ENCODE measurements around the gene GJB5.
"Not testable (repeated sequence)": the region's sequence is repeated elsewhere in the genome, so short reads cannot be mapped to it uniquely, and the experiment has no call there.

Gene GJB5
- total RNA-seq: 0 reads per million in 4 donors

DNA sequence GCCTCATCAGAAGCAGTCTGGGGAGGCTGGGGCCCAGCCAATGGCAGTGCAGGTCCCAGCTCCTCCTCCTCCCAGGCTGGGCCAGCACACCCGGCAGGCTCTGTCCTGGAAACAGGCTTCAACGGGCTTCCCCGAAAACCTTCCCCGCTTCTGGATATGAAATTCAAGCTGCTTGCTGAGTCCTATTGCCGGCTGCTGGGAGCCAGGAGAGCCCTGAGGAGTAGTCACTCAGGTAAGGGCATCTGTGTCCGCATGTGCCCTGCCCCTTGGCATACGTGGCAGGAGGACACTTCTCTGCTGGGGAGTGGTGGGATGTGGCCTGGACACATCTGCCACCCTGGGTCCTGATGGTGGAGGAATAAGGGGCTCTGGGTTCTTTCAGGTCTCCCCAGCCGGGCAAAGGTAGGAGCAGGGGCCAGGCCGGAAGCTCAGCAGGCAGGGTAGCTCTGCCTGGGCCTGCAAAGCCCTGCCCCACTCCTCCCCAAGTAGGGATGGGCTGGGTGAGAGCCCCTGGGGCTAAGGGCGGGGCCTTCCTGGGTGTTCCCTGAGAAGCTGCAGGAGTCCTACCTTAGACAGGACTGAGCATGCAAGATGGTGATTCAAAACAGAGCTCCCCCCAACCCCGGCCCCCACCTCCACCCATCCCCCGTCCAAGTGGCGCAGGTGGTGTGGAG, at the start of gene GJB5:
Gene GJB5, plus strand, starts transcription at position 84 of the 674 bp plus-strand sequence. CDS start 2,284 bp downstream, outside the sequence.
- no peak for DNase-seq

DNA sequence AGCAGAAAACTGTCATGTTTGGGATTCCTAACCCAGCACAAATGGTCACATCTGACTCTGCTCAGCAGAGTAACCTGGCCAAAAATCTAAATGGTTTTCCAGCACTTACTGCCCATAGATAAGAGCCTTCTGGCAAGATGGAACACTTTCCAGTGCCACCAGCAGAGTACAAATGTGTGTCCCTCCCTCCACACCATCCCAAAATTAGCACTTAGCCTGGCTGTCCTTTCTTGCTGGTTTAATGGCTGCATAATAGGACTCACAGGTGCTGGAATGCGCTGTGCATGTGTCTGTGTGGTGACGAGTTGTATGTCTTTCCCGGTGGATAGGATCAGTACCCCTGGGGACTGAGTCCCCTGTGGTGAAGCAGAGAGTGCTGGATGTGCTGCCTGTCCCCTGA, 49.8 kb upstream of the GJB5 start:
- DNase-seq: no peak

DNA sequence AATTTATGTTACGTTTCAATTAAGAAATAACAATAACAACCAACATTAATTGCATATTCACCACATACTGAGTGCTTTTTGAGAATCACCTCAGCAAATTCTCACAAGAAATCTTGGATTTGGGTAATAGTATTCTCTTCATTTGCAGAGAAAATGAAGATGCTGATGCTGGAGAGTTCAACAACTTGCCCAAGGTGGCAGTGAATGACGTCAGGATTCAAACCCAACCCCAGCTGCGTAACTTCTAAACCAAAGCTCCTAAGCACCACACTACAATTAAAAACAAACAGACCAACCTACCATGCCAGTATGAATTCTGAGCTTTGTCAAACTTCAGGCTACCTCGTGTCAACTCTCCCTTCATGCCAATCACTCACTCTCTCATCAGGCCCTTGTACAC, 46.7 kb upstream of the GJB5 start:
- no peak for DNase-seq

DNA sequence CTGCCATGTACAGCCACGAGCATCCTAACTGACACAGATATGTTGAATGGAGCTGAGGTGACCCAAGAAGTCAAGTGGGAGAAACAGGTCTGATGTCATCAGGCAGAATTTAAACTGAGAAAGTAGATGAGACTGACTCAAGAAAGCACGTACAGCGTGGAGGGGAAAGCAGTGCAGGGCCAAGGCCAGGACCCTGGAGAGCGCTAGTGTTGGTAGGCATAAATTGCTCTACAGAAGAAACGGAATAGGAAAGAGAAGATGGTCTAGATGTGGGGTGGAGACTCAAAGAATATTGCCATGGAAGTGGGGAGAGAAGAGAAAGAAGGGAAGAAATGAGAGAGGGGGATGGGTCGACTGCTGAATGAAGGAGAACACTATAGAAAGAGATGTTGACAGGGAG, 45.3 kb upstream of the GJB5 start:
- no peak for DNase-seq

DNA sequence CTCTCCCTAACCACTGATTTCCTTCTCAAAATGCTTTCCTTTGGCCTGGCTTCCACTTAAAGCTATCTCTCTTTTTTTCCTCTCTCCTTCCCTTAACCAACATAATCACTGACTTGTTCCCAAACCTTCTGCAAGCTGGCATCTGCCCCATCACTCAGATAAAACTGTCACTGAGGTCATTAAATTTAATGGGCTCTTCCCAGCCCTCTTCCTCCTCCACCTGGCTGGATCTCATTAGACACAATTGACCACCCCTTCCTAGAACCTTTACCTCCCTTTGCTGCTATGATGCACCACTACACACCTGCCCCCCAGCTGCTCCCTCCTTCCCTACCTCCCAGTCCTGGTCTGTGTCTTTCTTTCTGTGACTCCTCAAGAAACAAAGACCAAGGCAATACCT, 44.0 kb upstream of the GJB5 start:
- DNase-seq: no peak

DNA sequence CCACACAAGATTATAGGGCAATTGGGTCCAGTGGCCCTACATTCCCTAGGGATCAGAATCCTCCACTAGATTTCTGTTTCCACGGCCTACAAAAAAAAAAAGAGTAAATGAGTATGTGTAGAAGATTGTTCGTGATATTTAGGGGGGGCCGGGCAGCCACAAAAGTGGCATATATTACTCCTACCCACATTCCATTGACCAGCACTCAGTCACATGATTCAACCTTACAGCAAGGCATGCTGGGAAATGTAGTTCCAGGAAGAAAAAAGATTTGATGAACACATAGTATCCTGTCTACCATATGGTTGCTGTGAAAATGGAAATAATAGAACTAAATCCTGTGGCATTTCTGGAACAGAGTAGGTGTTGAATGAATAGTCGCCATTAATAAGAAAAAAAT, 43.4 kb upstream of the GJB5 start:
- no peak for DNase-seq

DNA sequence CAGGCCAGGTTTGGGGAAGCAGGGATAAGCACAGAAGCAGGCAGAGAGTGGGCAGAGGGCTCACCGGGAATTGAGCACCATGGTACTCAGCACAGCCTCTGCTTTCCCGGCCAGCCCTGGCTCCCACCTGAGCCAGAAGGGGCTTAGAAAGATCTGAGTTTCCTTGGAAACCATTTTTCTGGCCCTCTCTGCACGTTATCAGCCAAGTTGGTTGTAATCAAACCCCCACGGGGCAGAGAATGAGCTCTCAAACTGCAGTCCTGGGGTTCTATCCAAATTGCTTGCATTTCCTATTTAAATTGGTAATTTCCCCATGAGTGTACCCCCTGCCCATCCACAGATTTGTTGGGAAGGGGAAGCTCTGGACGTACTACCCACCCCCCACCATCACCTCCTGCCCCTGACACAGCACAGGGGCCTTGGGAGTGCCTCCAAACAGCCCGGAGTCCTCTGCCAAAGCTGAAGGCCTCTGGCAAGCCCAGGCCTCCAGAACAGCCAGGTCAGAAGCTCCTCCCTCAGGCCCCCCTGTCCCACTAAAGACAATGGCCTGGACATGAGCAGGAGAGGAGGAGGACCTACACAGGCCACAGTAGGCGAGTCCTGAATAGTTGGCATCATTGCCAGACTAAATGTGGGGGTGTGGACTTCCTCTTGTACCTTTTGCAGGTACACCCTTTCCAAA, 42.7 kb upstream of the GJB5 start:
- no peak for DNase-seq

DNA sequence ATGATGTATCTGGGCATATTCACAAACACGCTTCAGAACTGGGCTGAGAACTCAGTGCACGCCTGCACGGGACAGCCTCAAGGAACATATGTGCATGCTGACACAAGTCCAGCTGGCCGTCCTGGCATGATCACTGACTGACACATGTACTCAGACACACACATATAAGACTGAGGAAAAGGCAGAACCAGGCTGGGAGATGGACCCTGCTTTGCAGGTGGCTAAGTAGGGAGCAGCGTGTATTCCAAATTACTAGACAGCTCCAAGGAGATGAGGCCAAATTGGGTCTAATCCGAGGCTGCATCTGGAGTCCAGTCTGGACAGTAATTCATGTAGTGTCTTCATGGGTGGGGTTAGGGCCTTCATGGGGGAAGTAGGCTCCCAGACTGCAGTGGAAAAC, 41.4 kb upstream of the GJB5 start:
- no peak for DNase-seq

DNA sequence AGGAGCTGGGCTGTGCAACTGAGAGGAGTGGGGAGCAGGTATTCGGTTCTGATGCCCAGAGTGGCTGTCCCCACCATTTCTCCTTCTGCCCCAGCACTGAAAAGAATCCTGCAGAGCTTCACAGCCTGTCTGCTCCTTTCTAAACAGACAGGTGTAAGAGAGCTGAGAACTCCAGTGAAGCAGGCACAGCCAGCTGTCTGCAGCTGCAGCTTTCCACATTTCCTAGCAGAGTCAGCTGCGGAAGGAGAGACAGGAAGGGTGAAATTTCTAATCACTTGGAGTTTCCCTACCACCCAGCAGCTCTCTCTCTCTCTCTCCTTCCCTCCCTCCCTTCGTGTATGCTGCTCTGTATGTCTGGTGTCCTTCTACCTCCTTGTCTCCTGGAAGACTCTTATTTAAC, 40.5 kb upstream of the GJB5 start:
- DNase-seq: no peak

DNA sequence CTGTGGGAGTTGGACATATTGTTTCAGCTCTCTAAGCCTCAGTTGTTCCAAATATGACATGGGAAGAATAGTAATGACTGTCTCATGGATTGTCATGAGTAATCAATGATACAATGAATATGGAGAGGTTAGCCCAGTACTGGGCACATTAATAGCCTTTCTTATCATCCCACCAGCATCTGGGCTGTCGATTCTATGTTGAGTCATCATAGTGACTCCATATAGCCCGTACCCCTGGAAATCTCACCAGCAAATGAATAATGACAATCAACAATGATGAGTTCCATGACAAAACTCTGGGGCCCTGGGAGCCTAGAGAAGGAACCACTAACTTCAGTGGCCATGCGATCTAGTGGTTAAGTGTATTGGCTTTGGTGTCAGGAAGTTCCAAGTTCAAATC, 39.7 kb upstream of the GJB5 start:
- DNase-seq: no peak

DNA sequence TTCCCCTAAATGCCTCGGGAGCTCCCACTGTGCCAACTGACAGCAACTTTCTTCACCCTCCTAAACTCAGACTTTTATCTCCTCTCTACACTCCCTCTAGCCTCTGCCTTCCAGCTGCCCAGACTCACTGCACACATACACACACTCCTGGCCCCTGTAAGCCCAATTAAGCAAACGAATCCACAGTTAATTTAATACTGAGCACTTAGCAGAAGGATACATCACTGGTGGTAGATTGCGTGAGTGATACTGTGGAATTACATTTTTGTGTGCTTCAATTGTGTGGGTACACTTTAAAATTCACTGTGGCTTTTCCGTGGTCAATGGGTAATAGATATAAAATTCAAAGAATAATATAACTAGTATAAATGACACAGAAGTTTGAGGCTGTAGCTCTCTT, 33.6 kb upstream of the GJB5 start:
- no peak for DNase-seq

DNA sequence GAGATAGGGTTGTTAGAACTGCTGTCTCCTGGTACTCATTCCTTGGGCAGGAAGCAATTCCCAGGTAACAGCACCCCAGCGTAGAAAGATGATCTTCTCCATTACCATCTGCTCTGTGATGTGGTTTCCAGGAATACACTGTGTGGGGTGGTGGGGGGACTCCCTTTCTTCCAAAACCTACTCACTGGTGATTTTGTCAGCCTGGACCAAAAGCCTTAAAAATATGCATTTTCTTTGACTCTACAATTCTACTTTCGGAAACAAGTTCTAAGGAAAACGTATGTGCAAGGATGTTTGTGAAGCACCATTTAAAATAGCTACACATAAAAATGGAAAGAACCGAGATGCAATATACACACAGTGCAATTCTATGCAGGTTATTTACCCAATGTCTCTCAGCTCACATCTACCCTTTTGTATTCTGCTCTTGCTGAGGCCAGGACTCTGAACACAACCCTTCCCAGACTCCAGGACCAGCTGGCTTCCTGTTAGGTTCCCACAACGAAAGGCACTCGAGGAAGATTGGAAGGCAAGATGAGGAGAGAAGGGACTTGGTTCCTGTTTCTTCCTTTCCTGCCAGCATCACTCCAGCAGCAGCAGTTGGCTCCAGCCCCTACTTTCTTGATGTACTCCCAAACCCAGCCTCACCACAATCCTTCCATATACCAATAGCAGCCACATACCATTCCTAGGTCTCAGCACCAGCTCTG, 33.0 kb upstream of the GJB5 start:
- no peak for DNase-seq

DNA sequence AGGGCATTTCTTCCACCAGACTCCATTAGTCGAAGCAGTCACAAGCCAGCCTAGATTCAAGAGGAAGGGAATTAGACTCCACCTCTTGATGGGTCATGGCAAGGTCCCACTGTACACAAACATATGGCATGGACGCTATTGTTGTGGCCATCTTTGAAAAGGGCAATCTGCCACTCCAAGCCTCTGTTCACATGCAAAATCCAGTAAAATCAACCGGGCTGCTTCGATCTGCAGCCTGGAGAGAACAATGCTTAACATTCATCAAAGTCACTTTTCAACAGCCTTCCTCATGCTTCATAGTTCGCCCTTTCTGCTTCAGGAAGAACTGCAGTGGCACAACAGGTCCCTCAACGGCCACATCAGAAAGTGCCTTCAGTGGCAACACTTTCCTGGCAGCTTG, 28.0 kb upstream of the GJB5 start:
- DNase-seq: no peak

DNA sequence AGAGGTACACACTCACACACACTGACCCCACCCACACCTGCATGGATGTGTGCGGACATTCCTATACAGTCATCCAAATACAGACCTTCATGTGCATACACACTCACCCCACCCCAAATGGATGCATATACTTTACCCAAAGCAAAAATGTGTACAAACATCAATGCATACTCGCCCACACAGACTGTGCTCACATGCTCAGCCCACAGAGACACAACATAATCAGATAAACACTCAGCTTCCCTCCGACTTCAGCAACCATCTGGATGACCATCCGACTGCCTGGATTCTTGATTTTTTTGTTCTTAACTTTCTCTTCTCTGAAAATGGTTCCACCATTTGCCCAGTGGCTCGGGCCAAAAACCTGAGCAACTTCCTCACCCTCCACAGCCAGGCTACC, 24.4 kb upstream of the GJB5 start:
- DNase-seq: no peak

DNA sequence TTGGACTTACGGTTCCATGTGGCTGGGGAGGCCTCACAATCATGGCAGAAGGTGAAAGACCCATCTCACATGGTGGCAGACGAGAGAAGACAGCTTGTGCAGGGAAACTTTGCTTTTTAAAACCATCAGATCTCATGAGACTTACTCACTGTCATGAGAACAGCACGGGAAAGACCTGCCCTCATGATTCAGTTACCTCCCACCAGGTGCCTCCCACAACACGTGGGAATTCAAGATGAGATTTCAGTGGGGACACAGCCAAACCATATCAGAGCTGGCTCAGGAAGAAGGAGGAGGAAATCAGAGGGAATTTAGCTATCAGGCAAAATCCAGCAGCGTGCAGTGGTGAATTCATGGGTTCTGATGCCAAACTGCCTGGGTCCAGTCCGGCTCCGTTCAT, 22.0 kb upstream of the GJB5 start:
- DNase-seq: not testable (repeated sequence)

DNA sequence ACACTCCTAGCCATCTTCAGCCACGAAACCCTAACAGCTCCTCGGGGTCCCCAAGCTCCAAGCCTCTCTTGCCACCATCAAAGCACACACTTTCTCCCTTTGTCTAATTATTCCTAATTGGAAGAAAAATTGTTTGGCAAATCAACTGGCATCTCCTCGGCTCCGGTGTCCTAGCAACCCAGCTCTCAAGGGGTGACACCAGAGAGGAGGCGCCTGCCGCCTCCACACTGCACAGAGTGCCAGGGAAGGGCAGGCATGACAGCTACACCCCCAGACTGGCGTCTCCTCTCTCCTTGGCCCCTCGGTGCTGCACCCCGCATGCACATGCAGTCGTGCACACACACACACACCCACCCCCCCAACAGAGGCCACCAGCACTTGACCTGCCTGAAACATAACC, 18.2 kb upstream of the GJB5 start:
- DNase-seq: no peak

DNA sequence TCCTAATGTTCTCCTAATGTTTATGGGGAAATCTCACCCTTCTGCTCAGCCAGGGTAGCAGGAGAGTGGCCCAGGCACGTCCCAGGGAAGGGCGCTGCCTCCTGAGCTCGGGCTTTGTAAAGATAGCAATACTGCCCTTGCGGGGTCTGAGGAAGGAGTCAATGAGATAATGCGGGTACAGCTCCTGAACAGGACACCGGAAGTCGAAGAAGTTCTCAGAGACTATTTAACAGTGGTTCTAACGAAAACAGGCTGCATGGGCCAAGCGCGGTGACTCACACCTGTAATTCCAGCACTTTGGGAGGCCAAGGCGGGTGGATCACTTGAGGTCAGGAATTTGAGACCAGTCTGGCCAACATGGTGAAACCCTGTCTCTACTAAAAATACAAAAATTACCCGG, 17.6 kb upstream of the GJB5 start:
- DNase-seq: not testable (repeated sequence)

DNA sequence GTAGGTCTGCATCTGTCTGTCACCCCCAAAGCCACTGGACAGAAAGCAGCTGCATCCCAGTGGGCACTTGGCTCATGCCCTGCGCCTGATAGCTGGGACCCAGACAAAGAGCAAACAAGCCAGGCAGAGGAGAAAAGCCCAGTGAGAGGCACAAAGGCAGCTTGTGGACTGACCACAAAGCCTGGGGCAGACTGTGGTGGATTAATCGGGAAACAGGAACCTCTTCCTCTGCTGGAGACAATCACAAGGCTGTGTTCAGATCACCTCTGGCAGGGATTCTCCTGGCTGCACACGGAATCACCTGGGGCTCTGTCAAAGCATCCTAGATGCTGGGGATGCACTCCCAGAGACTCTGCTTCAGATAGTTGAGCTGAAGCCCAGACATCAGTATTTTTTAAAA, 15.2 kb upstream of the GJB5 start:
- no peak for DNase-seq

DNA sequence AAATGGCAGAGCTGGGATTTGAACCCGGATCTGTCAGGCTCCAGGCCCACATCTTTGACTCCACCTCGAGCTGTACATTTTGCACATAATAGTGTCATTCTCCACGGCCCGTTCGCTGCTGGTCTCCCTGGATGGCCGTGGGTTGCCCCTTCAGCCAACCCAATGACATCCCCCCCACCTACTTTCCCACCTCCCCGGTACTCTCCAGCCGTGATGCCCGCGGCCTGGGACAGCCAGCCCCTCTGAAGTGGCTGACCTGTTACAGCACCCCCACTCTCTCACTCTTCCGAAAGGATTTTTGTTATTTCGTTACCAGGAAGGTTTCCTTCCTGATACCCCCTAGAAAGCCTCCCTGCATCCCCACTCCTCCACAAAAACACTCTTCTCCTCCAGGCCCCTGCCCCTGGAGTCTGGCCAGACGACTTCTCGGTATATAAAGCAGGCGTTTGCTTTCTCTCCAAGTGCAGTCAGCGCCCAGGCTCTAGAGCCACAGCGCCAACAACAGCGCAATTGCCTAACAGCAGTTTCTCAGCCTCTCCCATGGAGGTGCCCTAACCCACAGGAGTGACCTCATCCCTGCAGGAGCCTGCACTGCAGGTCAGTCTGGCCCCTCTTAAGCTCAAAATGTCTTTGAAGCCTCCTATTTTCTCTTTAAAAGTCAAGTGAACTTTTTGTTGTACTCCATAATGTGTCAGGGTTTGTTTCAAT, 14.5 kb upstream of the GJB5 start:
- no peak for DNase-seq

DNA sequence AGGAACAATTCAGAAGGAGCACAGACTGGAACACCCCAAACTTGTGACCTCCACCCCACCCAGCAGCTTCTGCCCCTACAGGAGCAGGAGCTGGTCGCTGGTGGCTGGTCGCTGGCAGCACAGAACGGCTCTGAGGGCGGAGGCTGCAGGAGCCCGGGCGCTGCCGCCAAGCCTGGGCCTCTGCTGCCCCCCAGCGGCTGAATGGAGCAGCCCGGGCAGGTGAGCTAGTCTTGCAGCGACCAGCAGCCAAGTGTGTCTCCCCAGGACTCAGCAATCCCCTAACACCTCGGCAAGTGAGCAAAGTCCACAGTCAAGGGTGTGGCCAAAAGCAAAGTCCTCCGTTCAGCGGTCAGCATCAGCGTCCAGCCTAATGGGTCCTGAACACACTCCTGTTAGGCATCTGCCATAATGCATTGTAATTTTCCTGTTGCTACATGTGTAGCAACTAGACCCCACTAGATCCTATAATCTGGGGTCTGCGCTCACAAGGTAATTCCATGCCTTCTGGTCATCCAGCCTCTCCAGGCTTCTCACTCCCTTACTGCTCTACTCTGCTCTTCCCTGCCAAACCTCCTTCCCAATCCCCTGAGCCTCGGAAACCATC, 12.1 kb upstream of the GJB5 start:
- DNase-seq: peak; percentile 43 to 67 (median 58)

DNA sequence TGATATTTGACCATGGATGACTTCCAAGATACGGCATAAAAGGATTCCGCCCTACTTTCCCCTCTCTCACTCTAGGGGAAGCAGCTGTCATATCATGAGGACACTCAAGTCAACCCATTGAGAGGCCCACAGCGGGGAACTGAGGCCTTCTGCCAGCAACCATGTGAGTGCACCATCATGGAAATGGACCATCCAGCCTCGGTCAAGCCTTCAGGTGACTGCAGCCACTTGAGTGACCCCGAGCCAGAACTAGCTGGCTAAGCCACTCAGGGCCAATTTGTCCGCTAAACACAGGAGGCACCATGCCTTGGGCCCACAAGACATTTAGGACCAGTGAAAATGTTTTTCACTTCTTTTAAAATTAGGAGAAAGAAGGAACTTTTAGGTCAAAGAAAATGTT, 11.1 kb upstream of the GJB5 start:
- DNase-seq: no peak

DNA sequence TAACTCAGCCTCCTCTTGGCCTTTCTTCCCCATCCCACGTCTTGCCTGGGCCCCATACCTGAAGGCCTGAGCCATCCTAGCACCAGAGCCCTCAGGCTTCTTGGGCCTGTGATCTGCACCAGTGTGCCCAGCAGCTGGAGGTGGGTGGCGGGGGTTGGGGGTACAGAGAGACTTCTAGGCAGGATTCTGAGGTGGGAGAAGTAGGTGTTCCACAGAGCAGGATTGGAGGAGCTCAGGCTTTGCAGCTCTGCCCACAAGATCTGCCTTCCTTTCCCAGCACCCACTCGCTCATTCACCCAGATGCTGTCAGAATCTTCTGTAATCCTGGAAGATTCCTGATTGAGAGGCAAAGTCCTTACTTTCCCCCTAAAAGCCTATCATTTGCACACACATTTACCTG, 10.0 kb upstream of the GJB5 start:
- no peak for DNase-seq

DNA sequence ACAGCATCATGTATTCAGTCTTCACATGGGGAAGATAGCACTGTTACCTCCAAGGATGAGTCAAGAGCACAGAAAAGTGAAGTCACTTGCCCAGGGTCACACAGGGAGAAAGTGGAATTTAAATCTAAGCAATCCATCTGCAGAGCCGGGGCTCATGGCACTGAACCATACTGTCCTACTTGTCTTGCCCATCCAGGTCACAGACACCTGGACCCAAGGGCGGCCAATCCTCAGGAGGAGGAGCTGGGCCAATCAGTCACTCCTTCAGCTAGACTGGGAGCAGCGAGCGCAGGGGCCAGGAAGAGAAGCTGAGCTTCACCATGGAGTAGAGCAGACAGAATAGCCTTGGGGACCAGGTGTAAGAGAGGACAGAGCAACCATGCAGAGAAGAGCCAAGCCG, 9.2 kb upstream of the GJB5 start:
- DNase-seq: no peak

Data from T-helper 1 cell (primary cell).